Upper lobe of left lung (tissue), 6 donors: Measurements from ENCODE around the gene PPP1R15B. TPM values are rescaled to one million over a fixed set of nuclear protein-coding genes. Genes with fewer than 3 reads are reported as not detected.

ENCODE experiments used
- ATAC-seq, 2 donors: fragments of 200-7000 bp; cut with Tn5 transposase; one replicate each; pipeline ENCODE4 v1.9.1; 2022; ENCODE audit warnings: mild to moderate bottlenecking in 2 of 2, moderate library complexity in 2 of 2; ENCODE audit not compliant: low FRiP score in 2 of 2
- DNase-seq, 2 donors: peaks; one replicate each; pipeline ENCODE4 v3.0.0-alpha.2; 2019 to 2020
- H3K27ac ChIP-seq, 4 donors: fragments of 200-600 bp; sonication (generic); one replicate each; pipeline ENCODE4 v1.5.1; 2016 to 2019
- H3K27me3 ChIP-seq, 4 donors: fragments of 200-600 bp; sonication (generic); one replicate each; pipeline ENCODE4 v1.5.1; 2017 to 2019
- H3K36me3 ChIP-seq, 4 donors: fragments of 200-600 bp; sonication (generic); one replicate each; pipeline ENCODE4 v1.5.1; 2016 to 2019
- H3K4me1 ChIP-seq, 4 donors: fragments of 200-600 bp; sonication (generic); one replicate each; pipeline ENCODE4 v1.5.1; 2018 to 2019
- H3K4me3 ChIP-seq, 4 donors: fragments of 200-600 bp; sonication (generic); one replicate each; pipeline ENCODE4 v1.5.1; 2017 to 2019; ENCODE audit warnings: mild to moderate bottlenecking in 2 of 4, moderate library complexity in 1 of 4
- H3K9me3 ChIP-seq, 4 donors: fragments of 200-600 bp; sonication (generic); one replicate each; pipeline ENCODE4 v1.5.1; 2018 to 2019
- CTCF ChIP-seq, 6 experiments: fragments of 450-650 bp in 4 of 6; fragments of 200-600 bp in 2 of 6; sonication (generic) in 2 of 6; IDR thresholded peaks; one replicate each; pipeline ENCODE4 v1.5.1; 2016 to 2019; ENCODE audit warnings: antibody characterized with exemption in 6 of 6
- EP300 ChIP-seq, 4 donors: sonication (generic); formaldehyde crosslinking; IDR thresholded peaks; one replicate each; pipeline ENCODE4 v1.5.1; 2017; ENCODE audit warnings: antibody characterized with exemption in 4 of 4, control low read depth in 2 of 4
- POLR2A ChIP-seq, 4 donors: fragments of 450-650 bp; IDR thresholded peaks; one replicate each; pipeline ENCODE4 v1.5.1; 2016 to 2017; ENCODE audit warnings: antibody characterized with exemption in 4 of 4, mild to moderate bottlenecking in 2 of 4
- POLR2AphosphoS5 ChIP-seq, 2 donors: sonication (generic); formaldehyde crosslinking; IDR thresholded peaks; one replicate each; pipeline ENCODE4 v1.5.1; 2017; ENCODE audit warnings: antibody characterized with exemption in 2 of 2
- WGBS, 2 donors: methylation state at CpG; one replicate each; pipeline ENCODE4 v1.1.5; 2017 to 2018; 5-methylcytosine and 5-hydroxymethylcytosine counted together
- total RNA-seq, 6 donors: library from RNA; depleted of rRNA in 4 of 6; stranded (reverse); fragments of >200 nt in 4 of 6; gene quantifications; one replicate each; pipeline versions ENCODE4 v1.1.0 to v1.2.1, GENCODE V29; 2016 to 2021
- donor health status: DM: no; HTN: no; CAD: no; lungs with moderate emphysema.
- donor health status: DM: no; HTN: yes; CAD: no; lungs with severe emphysema.

The PPP1R15B gene
- total RNA-seq, 6 donors from 2014 or later: 30.4 to 67.8 (median 44.2) TPM

- DNase-seq (peak in 1 of 2 donors; percentile 42), ATAC-seq (no peak)
- Histone ChIP-seq H3K4me3 (no peak overlapping the region), H3K27me3 (no peaks in the 10 kb centered on the region), H3K4me1 (peaks cover 7 to 19% (median 12%) of the 10 kb centered on the region in 4 donors), H3K27ac (no peak overlapping the region), H3K36me3 (no peaks in the 10 kb centered on the region), H3K9me3 (no peaks in the 10 kb centered on the region)
- TF ChIP-seq CTCF (IDR thresholded peaks at IDR 0.05) (no peak), EP300 (IDR thresholded peaks at IDR 0.05) (no peak), POLR2A (IDR thresholded peaks at IDR 0.05) (no peak)
- 88 to 90% methylated on average over 10 of the region's 10 CpGs for WGBS, 2 donors
These were observed 49.8 kb downstream of the PPP1R15B start for GRCh38 chr1:204361781-204362180.

GRCh38 chr1:204361341-204361771, 50.3 kb downstream of the PPP1R15B start:
- DNase-seq (no peak), ATAC-seq (no peak)
- WGBS, 2 donors: 85% methylated on average over 2 of the region's 2 CpGs; no CpG with 5 or more reads in 1 of the 2 donors
- TF ChIP-seq EP300 (IDR thresholded peaks at IDR 0.05): no peak
- no peak for TF ChIP-seq CTCF (IDR thresholded peaks at IDR 0.05)
- TF ChIP-seq POLR2A (IDR thresholded peaks at IDR 0.05): no peak
- no peak for TF ChIP-seq POLR2AphosphoS5 (IDR thresholded peaks at IDR 0.05)
- no peak overlapping the region for H3K27ac ChIP-seq
- no peak overlapping the region for H3K4me3 ChIP-seq
- H3K36me3 ChIP-seq: no peaks in the 10 kb centered on the region
- H3K27me3 ChIP-seq: no peaks in the 10 kb centered on the region
- H3K4me1 ChIP-seq: peaks cover 7 to 19% (median 12%) of the 10 kb centered on the region in 4 donors
- H3K9me3 ChIP-seq: no peaks in the 10 kb centered on the region

- peaks cover 7 to 19% (median 12%) of the 10 kb centered on the region in 4 donors for H3K4me1 ChIP-seq
- H3K27me3 ChIP-seq: no peaks in the 10 kb centered on the region
- H3K4me3 ChIP-seq: no peak overlapping the region
- no peaks in the 10 kb centered on the region for H3K36me3 ChIP-seq
- no peaks in the 10 kb centered on the region for H3K9me3 ChIP-seq
- no peak overlapping the region for H3K27ac ChIP-seq
- DNase-seq (no peak), ATAC-seq (no peak)
- WGBS, 2 donors: 45 to 50% methylated on average over 2 to 4 of the region's 4 CpGs
- TF ChIP-seq POLR2A (IDR thresholded peaks at IDR 0.05): no peak
- TF ChIP-seq EP300 (IDR thresholded peaks at IDR 0.05): no peak
- no peak for TF ChIP-seq POLR2AphosphoS5 (IDR thresholded peaks at IDR 0.05)
- no peak for TF ChIP-seq CTCF (IDR thresholded peaks at IDR 0.05)
These were observed 51.3 kb downstream of the PPP1R15B start for GRCh38 chr1:204360314-204360713.

GRCh38 chr1:204359474-204360255, 52.0 kb downstream of the PPP1R15B start, which contains the start of gene PLEKHA6:
Gene PLEKHA6 (minus strand): TSS chr1:204359929. CDS start chr1:204273727, 86,202 bp downstream.
- H3K4me3 ChIP-seq: no peak within 1 kb of the TSS
- H3K36me3 ChIP-seq: no peaks in the 10 kb centered on the region
- no peak for TF ChIP-seq POLR2A (IDR thresholded peaks at IDR 0.05)
- peak in 2 of 6 experiments; percentile 8 for TF ChIP-seq CTCF (IDR thresholded peaks at IDR 0.05)
- no peak within 1 kb of the TSS for H3K27ac ChIP-seq
- no peaks in the 10 kb centered on the region for H3K27me3 ChIP-seq
- DNase-seq: peak in 1 of 2 donors; percentile 62
- peaks cover 7 to 19% (median 12%) of the 10 kb centered on the region in 4 donors for H3K4me1 ChIP-seq
- ATAC-seq: no peak
- WGBS, 2 donors: 16 to 28% methylated on average over 7 to 16 of the region's 20 CpGs
- H3K9me3 ChIP-seq: no peaks in the 10 kb centered on the region

GRCh38 chr1:204359131-204359473, 52.5 kb downstream of the PPP1R15B start:
- 37% methylated on average over 5 of the region's 5 CpGs for WGBS, 2 donors
- Histone ChIP-seq H3K27me3 (no peaks in the 10 kb centered on the region), H3K36me3 (no peaks in the 10 kb centered on the region), H3K9me3 (no peaks in the 10 kb centered on the region), H3K4me1 (peaks cover 7 to 19% (median 11%) of the 10 kb centered on the region in 4 donors), H3K4me3 (no peak overlapping the region), H3K27ac (no peak overlapping the region)
- ATAC-seq: no peak
- TF ChIP-seq EP300 (IDR thresholded peaks at IDR 0.05): no peak
- TF ChIP-seq POLR2AphosphoS5 (IDR thresholded peaks at IDR 0.05): no peak
- no peak for TF ChIP-seq CTCF (IDR thresholded peaks at IDR 0.05)
- no peak for TF ChIP-seq POLR2A (IDR thresholded peaks at IDR 0.05)
- DNase-seq: no peak
